K562 (cell line): ENCODE measurements around the gene CHRNA9. TPM values are rescaled to one million over a fixed set of nuclear protein-coding genes. Genes with fewer than 3 reads are reported as not detected.

Experiments used
- BRD9 ChIP-seq: fragments of 450-650 bp; IDR thresholded peaks from 2 replicates; pipeline ENCODE4 v1.6.1; 2018; ENCODE audit warnings: low read depth; ENCODE audit not compliant: partially characterized antibody
- CHCHD3 ChIP-seq: fragments of 250-450 bp; sonication (Bioruptor Pico); IDR thresholded peaks from 2 replicates; pipeline ENCODE4 v2.1.2; 2022; ENCODE audit warnings: mild to moderate bottlenecking
- ELK3 ChIP-seq: fragments of 450-650 bp; formaldehyde crosslinking; IDR thresholded peaks from 2 replicates; pipeline ENCODE4 v1.4.0; 2020; ENCODE audit warnings: mild to moderate bottlenecking
- EZH2 ChIP-seq: IDR thresholded peaks from 2 replicates; pipeline ENCODE4 v1.6.1; 2012; ENCODE audit warnings: low read depth, mild to moderate bottlenecking, inconsistent platforms, low read length, borderline replicate concordance
- MCM2 ChIP-seq: fragments of 450-650 bp; IDR thresholded peaks from 2 replicates; pipeline ENCODE4 v1.6.1; 2017; ENCODE audit warnings: low read depth, mild to moderate bottlenecking
- PHB ChIP-seq: fragments of 250-450 bp; sonication (Bioruptor Pico); IDR thresholded peaks from 2 replicates; pipeline ENCODE4 v1.5.0; 2021
- PML ChIP-seq: IDR thresholded peaks from 2 replicates; pipeline ENCODE4 v1.6.1; 2012; ENCODE audit warnings: low read length, inconsistent platforms
- POLR2AphosphoS2 ChIP-seq: IDR thresholded peaks from 2 replicates; pipeline ENCODE4 v1.6.1; 2012; ENCODE audit warnings: low read length, improper control_type of control experiment
- SAP30 ChIP-seq: fragments of 200-600 bp; sonication (generic); IDR thresholded peaks from 2 replicates; pipeline ENCODE4 v1.6.1; 2012; ENCODE audit warnings: borderline replicate concordance, low read depth, mild to moderate bottlenecking, moderate library complexity, low read length, control low read depth, inconsistent platforms; ENCODE audit not compliant: insufficient read depth, poor library complexity, severe bottlenecking
- ZNF408 ChIP-seq: fragments of 250-450 bp; sonication (Bioruptor Pico); IDR thresholded peaks from 2 replicates; pipeline ENCODE4 v1.4.0; 2020; ENCODE audit warnings: low read depth, mild to moderate bottlenecking, moderate library complexity
- ZNF431 ChIP-seq: sonication (generic); formaldehyde crosslinking; IDR thresholded peaks from 2 replicates; pipeline ENCODE4 v1.8.0; 2022; ENCODE audit warnings: mild to moderate bottlenecking, missing genetic modification reagents
- ZNF740 ChIP-seq, 3 experiments: fragments of 200-800 bp in 1 of 3; sonication (Bioruptor generic) in 1 of 3; sonication (generic) in 1 of 3; formaldehyde crosslinking in 1 of 3; IDR thresholded peaks; 2 replicates each; pipeline versions ENCODE4 v1.6.1 to v1.8.0; 2016 to 2022; ENCODE audit warnings: mild to moderate bottlenecking in 2 of 3, missing compliant biosample characterization in 2 of 3, missing genetic modification characterization in 2 of 3, missing genetic modification reagents in 1 of 3
- ZNF785 ChIP-seq: fragments of 250-450 bp; sonication (Bioruptor Pico); IDR thresholded peaks from 2 replicates; pipeline ENCODE4 v1.4.0; 2020; ENCODE audit warnings: mild to moderate bottlenecking
- ZNF830 ChIP-seq: fragments of 250-450 bp; sonication (Bioruptor Pico); IDR thresholded peaks from 2 replicates; pipeline ENCODE4 v1.5.0; 2021; ENCODE audit warnings: mild to moderate bottlenecking
- polyA plus RNA-seq, 8 experiments: library from polyadenylated mRNA; depleted of rRNA in 4 of 8; stranded (reverse) in 5 of 8; unstranded in 3 of 8; fragments of >200 nt; fragmentation: Nextera tagmentation in 2 of 8; fragmentation: Illumina TruSeq in 1 of 8; extraction: Ambion mirVana in 2 of 8; extraction: Trizol in 1 of 8; gene quantifications; 2 replicates each; pipeline versions ENCODE4 v1.2.1 to v1.2.3, GENCODE V29; 2011 to 2014; ENCODE audit warnings: inconsistent platforms in 1 of 8, missing spikeins in 1 of 8
- total RNA-seq, 7 experiments: library from RNA; depleted of rRNA in 6 of 7; stranded (reverse); fragments of >200 nt in 6 of 7; fragmentation: Illumina TruSeq in 2 of 7; extraction: Trizol in 2 of 7; gene quantifications; 2 replicates each; pipeline versions ENCODE4 v1.2.1 to v1.2.3, GENCODE V29; 2011 to 2021; ENCODE audit warnings: low replicate concordance in 1 of 7

Gene CHRNA9
- total and polyA plus RNA-seq, 9 of the 15 experiments (the other 6 are each of a cell fraction or from before 2014, with no cell fraction given): not detected

GRCh38 chr4:40328383-40328782 lies 6.8 kb upstream of the CHRNA9 start (continued):
- TF ChIP-seq ZNF431: no peak
- TF ChIP-seq ELK3 (CRISPR knock-in tag): no peak
- no peak for TF ChIP-seq PHB (CRISPR knock-in tag)
- no peak for TF ChIP-seq ZNF740 (CRISPR knock-in tag; IDR thresholded peaks at IDR 0.05)
- no peak for TF ChIP-seq ZNF740 (tag; IDR thresholded peaks at IDR 0.05)
- TF ChIP-seq ZNF408 (CRISPR knock-in tag): no peak
- no peak for TF ChIP-seq ZNF830 (CRISPR knock-in tag)
- no peak for TF ChIP-seq SAP30
- no peak for TF ChIP-seq EZH2
- no peak for TF ChIP-seq PML
- TF ChIP-seq MCM2: no peak
- TF ChIP-seq ZNF785 (CRISPR knock-in tag): no peak
- no peak for TF ChIP-seq BRD9
- no peak for TF ChIP-seq CHCHD3 (CRISPR knock-in tag)
- TF ChIP-seq POLR2AphosphoS2: no peak
